Cerebellar nuclear complex (tissue), 1 donor: Measurements from ENCODE around the gene NUP43.
A peak's percentile ranks its signal among the peaks of the same experiment; 100 is the strongest.
"Not testable (repeated sequence)": the region's sequence is repeated elsewhere in the genome, so short reads cannot be mapped to it uniquely, and the experiment has no call there.

Experiments used
- DNase-seq, 2 experiments: peaks; one replicate each; lab custom pipeline; 2025; lab: John Stamatoyannopoulos, UW

Gene NUP43

DNA sequence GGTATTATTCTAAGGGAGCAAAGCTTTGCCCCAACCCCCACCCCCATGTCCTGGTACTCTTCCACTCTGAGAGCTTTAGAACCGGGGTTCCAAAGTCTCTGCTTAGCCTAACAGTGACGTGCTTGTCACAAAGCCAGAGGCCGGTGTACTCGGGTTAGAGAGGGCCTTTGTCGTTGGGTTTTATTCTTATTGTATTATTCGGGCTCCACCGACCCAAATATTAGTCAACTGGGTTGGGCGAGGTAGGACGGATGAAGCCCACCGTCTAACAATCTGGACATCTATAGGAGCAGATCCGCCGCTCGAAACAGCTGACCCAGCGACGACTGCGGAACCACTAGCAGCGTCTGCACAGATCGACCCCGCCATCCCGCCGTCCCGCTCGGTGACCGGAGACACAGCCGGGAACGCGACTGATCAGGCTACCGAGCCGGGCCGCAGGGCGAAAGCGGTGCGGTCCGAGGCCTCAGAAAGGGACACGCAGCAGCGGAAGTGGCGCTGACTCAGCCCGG lies 2.8 kb upstream of the NUP43 start:
- DNase-seq = not testable (repeated sequence)

DNA sequence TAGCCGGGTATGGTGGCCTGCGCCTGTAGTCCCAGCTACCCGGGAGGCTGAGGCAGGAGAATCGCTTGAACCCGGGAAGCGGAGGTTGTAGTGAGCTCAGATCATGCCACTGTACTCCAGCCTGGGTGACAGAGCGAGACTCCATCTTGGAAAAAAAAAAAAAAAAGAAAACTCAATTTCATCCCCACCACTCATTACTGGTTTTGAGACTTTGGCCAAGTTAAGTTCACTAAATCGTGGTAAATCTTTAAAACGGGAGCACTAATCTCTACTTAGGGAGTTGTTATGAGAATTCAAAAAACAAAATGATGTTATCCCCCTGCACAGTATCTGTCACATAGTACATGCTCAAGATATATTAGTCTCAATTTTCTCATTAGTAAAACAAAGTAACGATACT lies 1.1 kb downstream of the NUP43 start:
- DNase-seq = not testable (repeated sequence)

DNA sequence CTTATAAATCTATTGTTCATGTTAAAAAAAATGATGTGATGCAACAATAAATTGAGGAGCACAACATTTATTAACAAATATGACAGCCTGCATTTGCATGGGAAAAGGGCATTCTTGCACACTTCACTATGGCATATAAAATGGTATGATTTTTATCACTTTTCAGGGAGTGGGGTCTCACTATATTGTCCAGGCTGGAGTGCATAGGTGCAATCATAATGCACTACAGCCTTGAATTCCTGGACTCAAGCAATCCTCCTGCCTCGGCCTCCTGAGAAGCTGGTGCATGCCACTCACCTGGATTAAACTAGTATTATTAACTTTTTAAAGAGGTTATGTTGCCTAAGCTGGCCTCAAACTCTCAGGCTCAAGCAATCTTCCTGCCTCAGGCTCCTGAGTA lies 11.4 kb downstream of the NUP43 start:
- DNase-seq = no peak

DNA sequence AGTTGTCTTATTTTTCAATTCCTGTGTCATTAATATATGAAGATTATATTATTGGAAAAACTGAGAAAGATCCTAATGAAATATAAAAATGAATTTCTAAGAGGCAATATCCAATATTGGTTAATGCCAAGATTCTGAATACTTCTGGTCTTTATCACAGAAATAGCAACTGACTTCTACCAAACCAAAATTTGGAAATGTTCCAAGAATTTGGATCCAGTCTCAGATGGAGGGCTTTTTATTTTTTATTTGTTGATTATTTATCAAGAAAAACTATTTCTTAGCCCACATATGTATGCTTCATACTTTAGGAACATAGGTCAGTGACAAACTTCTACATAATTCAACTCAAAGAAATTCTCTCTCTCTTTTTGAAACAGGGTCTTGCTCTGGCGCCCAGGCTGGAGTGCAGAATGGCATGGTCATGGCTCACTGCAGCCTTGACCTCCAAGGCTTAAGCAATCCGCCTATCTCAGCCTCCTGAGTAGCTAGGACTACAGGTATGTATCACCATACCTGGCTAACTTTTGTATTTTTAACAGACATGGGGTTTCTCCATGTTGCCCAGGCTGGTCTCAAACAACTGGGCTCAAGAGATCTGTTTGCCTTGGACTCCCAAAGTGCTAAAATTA lies 13.1 kb downstream of the NUP43 start:
- no peak for DNase-seq

DNA sequence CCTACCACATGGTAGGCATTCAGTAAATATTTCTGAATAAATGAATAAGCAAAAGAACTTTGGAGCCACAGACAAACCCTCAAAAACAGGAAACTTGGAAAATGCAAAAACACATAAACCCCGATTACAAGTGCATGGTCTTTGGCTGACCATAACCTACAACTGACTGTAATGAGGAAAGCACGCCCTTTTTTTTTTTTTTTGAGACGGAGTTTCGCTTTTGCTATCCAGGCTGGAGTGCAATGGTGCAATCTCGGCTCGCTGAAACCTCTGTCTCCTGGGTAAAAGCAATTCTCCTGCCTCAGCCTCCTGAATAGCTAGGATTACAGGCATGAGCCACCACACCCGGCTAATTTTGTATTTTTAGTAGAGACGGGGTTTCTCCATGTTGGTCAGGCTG lies 16.5 kb downstream of the NUP43 start:
- DNase-seq = no peak

DNA sequence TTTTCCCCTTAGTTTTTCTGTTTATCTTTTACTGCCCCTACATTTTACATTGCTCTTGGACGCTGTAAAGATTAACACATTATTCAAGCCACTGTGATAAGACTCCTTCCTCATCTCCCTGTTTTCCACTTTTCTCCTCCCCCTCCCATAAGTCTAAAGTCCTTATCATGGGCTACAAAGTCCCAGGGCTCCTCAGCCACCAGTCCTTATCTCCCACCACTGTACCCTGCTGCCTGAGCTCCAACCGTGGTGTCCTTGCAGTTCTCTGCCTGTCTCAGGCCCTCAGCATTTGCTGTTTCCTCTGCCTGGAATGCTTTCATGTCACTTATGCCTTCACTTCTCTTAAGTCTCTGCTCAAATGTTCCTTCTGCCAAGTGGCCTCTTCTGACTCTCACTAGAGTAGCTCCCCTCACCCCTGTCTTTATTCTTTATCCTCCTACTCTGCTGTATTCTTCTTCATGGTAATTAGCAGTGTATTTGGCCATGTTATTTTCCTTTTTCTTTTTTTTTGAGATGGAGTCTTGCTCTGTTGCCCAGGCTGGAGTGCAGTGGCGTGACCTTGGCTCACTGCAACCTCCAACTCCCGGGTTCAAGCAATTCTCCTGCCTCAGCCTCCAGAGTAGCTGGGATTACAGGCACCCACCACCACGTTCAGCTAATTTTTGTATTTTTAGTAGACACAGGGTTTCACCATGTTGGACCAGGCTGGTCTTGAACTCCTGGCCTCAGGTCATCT lies 17.7 kb downstream of the NUP43 start:
- DNase-seq = no peak

DNA sequence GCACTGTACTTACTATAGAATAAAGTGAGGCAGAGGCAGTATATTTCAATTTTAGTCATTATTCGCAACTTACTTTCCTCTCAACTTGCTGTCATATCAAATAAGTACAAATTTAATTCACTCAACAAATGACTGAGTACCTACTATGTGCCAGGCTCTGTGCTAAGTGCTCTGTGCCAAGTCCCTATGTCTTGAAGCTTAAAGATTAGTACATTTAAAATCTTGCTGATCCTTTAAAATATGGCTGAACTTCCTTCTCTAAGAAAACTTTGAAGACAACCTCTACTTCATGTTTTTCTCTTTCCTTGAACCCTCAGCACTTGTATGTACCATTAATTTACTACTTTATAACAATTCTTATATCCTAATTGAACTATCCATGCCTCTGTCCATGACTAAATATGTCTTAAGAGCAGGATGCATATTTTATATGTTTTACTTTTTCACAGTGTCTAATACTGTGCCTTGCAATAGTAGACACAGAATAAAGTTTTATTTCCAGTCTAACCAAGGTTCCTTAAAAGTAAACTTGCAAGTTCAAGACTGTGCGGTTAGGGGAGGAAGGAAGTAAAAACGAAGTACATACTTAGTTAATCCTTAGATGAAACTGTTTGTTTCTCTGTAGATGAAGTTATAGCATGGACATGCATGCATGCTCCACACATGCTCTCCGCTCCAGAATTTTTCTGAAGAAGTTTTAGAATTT lies 18.4 kb downstream of the NUP43 start:
- no peak for DNase-seq

DNA sequence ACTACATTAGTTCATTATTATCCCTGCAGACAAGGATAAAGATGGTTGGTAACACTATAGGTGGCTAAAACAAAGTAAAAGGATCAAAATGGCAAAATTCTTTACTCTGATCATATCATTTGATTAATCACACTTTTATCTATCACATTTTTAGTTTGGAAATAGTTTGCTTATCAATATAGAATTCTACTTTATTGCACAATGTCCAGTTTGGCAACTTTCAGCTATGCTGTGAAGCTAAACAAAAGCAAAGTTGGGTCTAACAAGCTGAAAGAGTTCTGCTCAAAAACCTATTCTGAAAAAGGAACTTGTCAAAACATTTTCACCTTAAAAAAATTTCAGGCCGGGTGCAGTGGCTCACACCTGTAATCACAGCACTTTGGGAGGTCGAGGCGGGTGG lies 20.5 kb downstream of the NUP43 start:
- no peak for DNase-seq

DNA sequence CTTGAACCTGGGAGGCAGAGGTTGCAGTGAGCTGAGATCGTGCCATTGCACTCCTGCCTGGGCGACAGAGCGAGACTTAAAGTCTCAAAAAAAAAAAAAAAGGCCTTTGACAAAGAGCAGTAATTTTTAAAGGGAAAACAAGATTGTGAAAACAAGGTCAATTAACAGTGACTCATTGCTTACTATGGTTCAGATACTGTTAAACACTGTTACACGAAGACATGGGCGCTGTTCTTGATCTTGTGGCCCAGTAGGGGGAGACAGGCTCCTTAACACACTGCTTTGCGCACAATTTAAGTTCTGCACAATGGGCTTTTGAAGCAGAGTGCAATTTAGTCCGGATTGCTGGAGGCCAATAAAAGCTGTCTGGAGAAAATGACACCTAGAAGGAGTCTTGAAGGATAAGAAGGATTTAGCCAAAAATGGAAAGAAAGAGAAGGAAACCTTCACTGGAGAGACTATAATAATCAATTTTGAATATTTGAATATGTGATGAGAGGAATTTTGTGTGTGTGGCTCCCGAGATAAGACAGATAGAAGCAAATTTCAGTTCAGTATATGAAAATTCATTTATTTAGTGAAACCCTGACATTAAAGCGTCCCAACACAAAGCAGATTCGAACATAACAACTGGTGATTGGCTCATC lies 22.4 kb downstream of the NUP43 start:
- DNase-seq = no peak

DNA sequence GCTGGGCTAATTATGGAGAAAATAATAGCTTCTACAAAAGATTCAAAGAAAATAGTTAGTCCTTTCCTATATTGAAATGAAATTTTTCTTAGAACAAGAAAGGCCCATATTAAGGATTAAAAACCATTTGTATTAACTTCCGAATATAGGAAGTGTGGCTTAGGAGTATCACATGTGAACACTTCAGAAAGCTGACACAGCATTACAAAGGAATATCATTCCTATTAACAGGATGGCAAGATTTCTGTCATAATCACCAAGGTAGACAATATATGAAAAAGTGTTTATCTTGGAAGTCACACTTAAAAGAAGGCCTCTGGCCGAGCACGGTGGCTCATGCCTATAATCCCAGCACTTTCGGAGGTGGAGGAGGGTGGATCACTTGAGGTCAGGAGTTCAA lies 23.1 kb downstream of the NUP43 start:
- no peak for DNase-seq

DNA sequence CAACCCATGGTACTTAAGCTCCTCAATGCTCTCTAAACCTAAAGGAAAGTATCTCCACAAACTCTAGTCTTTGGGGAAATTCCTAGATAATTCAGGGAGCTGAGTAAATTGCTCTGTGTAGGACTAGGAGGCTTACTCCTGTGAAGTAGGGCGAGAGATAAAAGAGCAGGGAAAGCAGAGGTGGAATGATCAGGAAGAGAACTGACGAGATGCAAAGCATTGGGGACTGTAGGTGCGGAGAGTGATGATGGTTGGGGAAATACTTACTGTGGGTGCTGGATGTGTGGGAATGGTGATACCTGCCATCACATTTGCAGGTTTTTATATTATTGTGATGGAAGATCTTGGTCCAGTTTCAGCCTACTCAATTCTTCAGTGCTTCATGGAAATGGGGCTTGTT lies 26.8 kb downstream of the NUP43 start:
- DNase-seq = no peak

DNA sequence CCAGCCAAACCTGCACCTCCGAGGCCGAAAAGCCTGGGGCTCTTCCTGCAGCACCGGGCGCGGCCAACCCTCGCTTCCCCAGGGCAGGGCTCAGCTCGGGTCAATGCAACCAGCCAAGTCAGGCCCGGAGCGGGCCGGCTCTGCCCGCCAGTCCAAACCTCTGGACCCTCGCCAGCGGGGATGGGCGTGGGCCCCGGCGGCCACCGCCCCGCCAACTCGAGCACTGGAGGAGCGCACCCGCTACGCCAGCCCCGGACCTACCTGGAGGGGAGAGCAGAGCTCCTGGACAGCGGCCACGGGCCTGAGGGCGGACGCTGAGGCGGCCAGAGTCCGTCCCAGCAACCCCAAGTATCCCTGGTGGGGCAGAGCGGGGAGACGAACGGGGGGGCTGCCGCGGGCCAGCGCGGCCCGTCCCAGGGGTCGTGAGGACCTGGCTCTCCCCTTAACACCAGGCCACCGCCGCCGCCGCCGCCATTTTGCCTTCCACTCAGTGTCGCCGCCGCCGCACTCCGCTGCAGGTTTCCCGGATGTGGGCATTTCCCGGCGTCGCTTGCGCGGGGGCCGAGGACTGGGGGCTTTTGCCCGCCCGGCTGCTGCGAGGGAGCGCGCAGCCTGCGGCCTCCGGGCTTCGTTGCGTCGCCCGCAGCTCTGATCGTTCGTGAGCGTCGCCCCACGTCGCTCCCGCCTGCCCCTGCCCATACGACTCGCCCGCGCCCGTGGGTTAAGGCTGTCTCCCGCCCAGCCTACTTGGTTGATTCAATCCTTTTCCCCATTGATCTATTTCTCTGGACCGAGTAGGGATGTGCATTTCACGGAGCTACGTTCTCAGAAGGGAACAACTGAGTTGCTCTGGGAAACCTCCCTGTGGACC lies 28.5 kb downstream of the NUP43 start, which contains the start of gene LATS1:
TSS of gene LATS1 (minus strand) at position 514 of the 871 bp plus-strand sequence. CDS start 15,975 bp downstream, outside the sequence.
- DNase-seq = peak in 1 of 2 experiments; percentile 45

DNA sequence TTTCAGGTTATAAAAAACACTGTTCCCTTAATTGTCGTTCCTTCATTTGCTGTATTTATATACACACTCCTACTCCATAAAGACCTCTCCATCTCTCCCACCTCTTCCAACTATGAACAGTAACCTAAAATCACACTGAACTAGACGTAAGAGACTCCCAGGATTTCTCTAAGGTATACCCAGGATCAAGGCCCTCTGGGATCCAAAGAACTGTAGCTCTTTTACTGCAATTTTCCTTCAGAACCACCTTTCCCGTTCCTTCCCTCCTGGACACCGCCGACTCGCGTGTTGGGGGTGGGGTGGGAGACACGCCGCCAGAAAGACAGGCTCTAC lies 29.1 kb downstream of the NUP43 start:
- no peak for DNase-seq

DNA sequence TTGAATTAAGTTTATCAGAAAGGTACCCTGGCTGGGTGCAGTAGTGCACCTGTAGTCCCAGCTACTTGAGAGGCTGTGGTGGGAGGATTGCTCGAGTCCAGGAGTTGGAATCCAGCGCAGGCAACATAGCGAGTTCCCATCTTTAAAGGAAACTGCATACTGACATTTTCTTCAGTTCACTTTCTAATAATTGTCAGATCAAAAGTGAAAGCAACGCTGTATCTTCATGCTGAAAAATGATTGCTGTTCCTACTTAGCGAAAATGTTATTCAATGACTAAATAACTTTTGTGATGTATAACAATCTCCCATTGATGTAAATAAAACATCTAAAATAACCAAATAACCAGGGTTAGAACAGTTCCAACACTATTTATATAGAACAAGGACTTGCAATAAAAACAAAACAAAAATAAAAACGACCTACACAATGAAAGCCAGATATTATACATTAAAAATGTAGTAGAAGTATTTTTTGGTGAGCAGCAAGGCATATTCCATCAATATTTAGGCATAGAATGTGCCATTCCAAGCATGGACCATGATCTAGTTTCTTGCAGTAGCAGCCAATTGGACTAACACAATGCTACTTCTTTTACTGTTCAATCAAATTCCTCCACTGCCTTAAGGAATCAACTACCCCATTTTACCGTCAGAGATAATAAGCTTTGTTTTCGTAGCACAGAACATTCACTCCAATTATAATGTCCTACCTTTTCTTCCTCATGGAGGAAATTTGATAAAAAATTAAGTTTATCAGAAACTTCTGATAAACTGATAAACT lies 30.0 kb downstream of the NUP43 start:
- no peak for DNase-seq

DNA sequence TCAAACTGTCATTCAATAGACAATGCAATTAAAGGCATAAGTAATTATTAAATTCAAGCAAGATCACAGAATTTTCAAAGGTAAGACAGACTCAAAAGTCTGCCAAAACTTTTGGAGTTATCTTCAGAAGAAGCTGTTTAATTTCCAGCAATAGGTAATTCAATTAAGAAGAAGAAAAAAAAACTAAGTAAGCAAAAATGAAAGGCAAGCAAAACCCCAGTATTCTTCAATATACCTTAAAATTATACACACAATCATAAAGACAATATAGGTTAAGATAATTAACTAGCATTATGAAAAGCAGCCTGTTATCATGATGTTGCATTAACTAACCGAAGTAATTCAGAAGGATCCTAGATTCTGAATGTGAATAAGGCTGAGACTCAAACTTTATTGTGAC lies 31.9 kb downstream of the NUP43 start:
- DNase-seq = no peak

DNA sequence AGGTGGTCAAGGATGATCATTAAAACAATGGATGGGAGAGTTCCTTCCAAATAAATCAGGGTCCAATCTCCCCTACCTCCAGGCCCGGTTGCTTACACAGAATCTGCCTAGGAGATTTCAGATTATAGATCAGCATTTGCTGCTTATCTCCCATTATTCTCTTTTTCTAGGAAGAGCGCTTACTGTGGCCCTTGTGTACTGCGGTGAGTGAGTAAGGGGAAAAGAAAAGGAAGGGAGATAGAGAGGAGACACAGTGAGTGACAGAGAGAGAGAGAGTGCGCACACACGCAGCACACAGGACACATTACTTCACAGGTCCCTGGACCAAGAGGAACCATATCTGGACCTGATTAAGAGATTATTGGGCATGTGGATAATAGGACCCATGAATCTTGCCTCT lies 34.6 kb downstream of the NUP43 start:
- DNase-seq = no peak

DNA sequence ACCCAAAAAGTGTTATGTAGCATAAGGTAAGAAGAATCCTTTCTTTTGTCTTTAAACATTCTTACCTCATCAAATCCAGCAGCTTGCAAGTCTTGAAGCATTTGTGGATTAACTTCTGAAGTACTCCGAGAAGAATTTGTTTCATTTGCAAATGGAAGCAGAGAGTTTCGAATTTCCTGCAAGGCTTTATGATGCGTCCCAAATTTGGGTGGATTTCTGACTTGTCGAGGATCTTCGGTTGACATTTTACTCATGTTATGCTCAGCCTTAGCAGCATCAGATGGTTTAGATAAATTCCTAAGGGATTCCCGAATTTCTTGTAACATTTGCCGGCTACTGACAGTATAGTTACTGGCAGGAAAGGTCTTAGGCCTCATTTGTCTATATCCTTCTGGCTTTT lies 44.6 kb downstream of the NUP43 start:
- DNase-seq = no peak

DNA sequence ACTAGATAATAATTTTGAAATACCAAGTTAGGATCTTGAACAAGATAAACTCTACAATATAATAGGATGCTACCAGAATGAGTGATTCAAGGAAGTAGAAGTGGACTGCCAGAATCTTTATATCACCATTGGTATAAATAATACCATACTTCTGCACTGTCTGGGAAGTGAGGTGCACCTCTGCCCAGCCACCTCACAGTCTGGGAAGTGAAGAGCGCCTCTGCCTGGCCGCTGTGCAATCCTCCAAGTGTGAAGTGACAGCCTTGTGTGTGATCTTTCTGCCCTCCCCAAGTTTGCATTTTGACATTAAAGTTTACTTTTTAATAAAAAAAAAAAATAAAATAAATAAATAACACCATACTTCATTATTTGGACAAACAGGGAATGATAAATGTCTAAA lies 47.2 kb downstream of the NUP43 start:
- DNase-seq = no peak

DNA sequence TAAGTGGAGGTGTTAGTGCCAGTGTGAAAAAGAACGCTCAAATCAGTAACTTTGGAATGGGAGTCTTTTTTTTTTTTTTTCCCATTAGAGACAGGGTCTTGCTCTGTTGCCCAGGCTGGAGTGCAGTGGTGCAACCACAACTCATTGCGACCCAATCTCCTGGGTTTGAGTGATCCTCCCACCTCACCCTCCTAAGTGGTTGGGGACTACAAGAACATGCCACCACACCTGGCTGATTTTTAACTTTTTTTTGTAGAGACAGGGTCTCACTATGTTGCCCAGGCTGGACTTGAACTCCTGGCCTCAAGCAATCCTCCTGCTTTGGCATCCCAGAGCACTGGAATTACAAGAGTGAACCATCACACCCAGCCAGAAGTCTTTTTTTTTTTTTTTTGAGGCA lies 48.2 kb downstream of the NUP43 start:
- DNase-seq = no peak

DNA sequence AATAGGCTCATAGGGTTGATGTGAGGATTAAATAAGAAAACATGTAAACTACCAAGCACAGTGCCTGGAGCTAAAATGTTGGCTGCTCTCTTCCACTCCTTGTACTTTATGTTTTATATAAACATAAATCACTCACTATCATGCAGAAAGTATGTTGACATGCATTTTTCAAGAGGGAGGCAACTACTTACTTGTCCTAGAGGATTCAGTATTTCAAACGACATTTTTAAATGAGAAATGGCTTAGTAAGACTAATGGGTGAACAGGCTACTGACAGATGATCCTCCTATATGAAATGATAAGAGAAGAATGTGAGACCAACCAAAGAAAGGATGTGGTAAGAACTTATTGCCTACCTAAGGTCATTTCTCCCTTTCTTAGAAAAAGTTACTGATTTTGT lies 49.4 kb downstream of the NUP43 start:
- no peak for DNase-seq

DNA sequence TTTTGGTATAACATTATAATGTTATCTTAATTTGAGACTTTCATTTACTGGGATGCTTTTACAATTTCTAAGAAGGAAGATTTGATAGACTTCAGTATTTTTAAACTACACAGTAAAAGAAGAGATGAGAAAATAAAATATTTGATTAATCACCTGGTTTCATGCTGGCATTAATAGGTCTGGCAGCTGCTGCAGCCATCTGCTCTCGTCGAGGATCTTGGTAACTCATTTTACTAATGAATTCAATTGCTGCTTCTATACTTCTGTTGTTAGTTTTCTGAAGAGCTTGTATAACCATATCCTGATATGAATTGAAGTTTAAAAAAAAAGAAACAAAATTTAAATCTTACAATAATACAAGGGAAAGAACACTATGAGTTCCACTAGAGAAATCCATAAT lies 51.4 kb downstream of the NUP43 start:
- no peak for DNase-seq
